Suprapubic skin (tissue), 3 donors: ENCODE data around the gene ZBTB16.

Source experiments
- CTCF ChIP-seq, 2 donors: fragments of 200-600 bp in 1 of 2; fragments of 450-650 bp in 1 of 2; sonication (generic) in 1 of 2; IDR thresholded peaks; one replicate each; pipeline ENCODE4 v1.5.1; 2016 to 2019; ENCODE audit warnings: antibody characterized with exemption in 2 of 2, mild to moderate bottlenecking in 1 of 2, moderate library complexity in 1 of 2
- EP300 ChIP-seq: sonication (generic); formaldehyde crosslinking; IDR thresholded peaks from one replicate; pipeline ENCODE4 v1.6.1; 2017; ENCODE audit warnings: antibody characterized with exemption
- POLR2A ChIP-seq, 2 donors: fragments of 450-650 bp; IDR thresholded peaks; one replicate each; pipeline ENCODE4 v1.6.1; 2017; ENCODE audit warnings: antibody characterized with exemption in 2 of 2, mild to moderate bottlenecking in 2 of 2, moderate library complexity in 2 of 2

GRCh38 chr11:114085965-114086793 is 26.7 kb downstream of the ZBTB16 start:
- no peak for TF ChIP-seq POLR2A (IDR thresholded peaks at IDR 0.05)
- no peak for TF ChIP-seq CTCF (IDR thresholded peaks at IDR 0.05)
- TF ChIP-seq EP300, result no peak
